Sigmoid colon (tissue), 3 donors: ENCODE data around the gene PREX1.

Experiments used
- CTCF ChIP-seq, 4 experiments: fragments of 450-650 bp in 3 of 4; fragments of 200-600 bp in 1 of 4; IDR thresholded peaks; one replicate each; pipeline ENCODE4 v1.5.1; 2016 to 2019; ENCODE audit warnings: antibody characterized with exemption in 4 of 4, mild to moderate bottlenecking in 3 of 4, moderate library complexity in 2 of 4
- POLR2A ChIP-seq, 2 donors: fragments of 450-650 bp; IDR thresholded peaks; one replicate each; pipeline ENCODE4 v1.6.1; 2016; ENCODE audit warnings: antibody characterized with exemption in 2 of 2, mild to moderate bottlenecking in 2 of 2, moderate library complexity in 2 of 2

GRCh38 chr20:48844996-48845395, 17.2 kb upstream of the PREX1 start:
- no peak for TF ChIP-seq CTCF (IDR thresholded peaks at IDR 0.05)
- no peak for TF ChIP-seq POLR2A (IDR thresholded peaks at IDR 0.05)
